NB4 (cell line): ENCODE results near the gene SOX1.

Experiments
- POLR2A ChIP-seq: IDR thresholded peaks from 2 replicates; pipeline ENCODE4 v1.6.1; 2011; ENCODE audit warnings: mild to moderate bottlenecking; ENCODE audit not compliant: insufficient read length; ENCODE audit errors: extremely low read depth
- TF ChIP-seq, protein P1 (sequence below): IDR thresholded peaks from one replicate; pipeline ENCODE4 v1.5.1; 2012; ENCODE audit warnings: low read depth, low read length
- TF ChIP-seq, protein P2 (sequence below): IDR thresholded peaks from 2 replicates; pipeline ENCODE4 v1.6.1; 2011; ENCODE audit warnings: low read depth, low read length

DNA sequence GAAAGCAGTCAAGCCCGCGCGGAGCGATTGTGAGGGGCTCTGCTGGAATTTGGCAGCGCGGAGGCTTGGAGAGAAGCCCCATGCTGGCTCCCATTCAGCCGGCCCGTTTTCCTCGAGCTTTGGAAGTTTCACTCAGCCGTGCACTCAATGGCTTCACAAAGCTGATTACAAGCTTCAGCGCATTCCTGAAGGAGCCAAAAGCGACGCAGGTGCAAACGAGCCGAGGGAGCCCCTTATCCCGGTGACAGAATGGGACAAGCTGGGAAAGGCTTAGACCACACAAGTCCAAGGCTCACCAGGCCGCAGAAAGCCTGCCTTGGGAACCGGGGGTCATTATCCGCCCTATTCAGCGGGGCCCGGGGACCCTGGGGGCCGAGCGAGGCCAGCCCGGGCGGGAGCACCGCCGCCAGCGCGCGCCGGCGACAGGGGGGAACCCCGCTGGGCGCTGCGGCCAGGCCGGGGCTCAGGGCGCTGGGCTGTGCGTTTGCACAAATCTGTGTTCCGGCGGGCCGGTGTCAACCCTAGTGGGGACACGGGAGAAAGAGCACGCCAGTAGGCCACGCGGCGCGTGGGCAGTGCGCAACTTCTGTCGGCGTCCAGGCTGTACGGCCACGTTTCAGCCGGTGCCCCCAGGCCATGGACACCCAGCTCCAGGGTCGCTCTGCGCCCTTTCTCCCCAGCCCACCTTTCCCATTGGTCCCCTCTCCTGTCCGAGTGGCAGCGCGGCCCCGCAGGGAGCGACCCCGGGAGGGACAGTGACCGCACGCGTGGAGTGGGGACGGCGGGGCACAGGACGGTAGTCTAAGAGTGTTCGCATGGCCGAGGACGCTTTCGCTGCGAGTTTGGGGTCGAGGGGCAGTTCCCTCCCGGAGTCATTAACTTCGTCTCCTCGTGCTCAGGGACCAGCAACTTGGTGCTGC lies 37.3 kb downstream of the SOX1 start:
- TF ChIP-seq POLR2A, result no peak
- TF ChIP-seq, protein P1, sequence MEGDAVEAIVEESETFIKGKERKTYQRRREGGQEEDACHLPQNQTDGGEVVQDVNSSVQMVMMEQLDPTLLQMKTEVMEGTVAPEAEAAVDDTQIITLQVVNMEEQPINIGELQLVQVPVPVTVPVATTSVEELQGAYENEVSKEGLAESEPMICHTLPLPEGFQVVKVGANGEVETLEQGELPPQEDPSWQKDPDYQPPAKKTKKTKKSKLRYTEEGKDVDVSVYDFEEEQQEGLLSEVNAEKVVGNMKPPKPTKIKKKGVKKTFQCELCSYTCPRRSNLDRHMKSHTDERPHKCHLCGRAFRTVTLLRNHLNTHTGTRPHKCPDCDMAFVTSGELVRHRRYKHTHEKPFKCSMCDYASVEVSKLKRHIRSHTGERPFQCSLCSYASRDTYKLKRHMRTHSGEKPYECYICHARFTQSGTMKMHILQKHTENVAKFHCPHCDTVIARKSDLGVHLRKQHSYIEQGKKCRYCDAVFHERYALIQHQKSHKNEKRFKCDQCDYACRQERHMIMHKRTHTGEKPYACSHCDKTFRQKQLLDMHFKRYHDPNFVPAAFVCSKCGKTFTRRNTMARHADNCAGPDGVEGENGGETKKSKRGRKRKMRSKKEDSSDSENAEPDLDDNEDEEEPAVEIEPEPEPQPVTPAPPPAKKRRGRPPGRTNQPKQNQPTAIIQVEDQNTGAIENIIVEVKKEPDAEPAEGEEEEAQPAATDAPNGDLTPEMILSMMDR, result no peak
- TF ChIP-seq, protein P2, sequence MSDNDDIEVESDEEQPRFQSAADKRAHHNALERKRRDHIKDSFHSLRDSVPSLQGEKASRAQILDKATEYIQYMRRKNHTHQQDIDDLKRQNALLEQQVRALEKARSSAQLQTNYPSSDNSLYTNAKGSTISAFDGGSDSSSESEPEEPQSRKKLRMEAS, result no peak
